GM12865 (cell line): ENCODE data around the gene ARMC2.
"Not testable (repeated sequence)": the region's sequence is repeated elsewhere in the genome, so short reads cannot be mapped to it uniquely, and the experiment has no call there.

Experiments used
- DNase-seq: peaks from one replicate; pipeline ENCODE4 v3.0.0; 2010; ENCODE audit warnings: low read depth
- H3K4me3 ChIP-seq: 2 replicates; pipeline ENCODE4 v1.5.1; 2011; ENCODE audit warnings: mild to moderate bottlenecking, low read depth, low read length, control low read depth
- TF ChIP-seq, protein P1 (sequence below): IDR thresholded peaks from 2 replicates; pipeline ENCODE4 v1.5.1; 2011; ENCODE audit warnings: low read length, control low read depth, low read depth, inconsistent platforms; ENCODE audit not compliant: insufficient read depth; ENCODE audit errors: missing control alignments

Gene ARMC2

GRCh38 chr6:108966251-108966650 is 118.0 kb downstream of the ARMC2 start:
- H3K4me3 ChIP-seq: no peak overlapping the region
- TF ChIP-seq, protein P1, sequence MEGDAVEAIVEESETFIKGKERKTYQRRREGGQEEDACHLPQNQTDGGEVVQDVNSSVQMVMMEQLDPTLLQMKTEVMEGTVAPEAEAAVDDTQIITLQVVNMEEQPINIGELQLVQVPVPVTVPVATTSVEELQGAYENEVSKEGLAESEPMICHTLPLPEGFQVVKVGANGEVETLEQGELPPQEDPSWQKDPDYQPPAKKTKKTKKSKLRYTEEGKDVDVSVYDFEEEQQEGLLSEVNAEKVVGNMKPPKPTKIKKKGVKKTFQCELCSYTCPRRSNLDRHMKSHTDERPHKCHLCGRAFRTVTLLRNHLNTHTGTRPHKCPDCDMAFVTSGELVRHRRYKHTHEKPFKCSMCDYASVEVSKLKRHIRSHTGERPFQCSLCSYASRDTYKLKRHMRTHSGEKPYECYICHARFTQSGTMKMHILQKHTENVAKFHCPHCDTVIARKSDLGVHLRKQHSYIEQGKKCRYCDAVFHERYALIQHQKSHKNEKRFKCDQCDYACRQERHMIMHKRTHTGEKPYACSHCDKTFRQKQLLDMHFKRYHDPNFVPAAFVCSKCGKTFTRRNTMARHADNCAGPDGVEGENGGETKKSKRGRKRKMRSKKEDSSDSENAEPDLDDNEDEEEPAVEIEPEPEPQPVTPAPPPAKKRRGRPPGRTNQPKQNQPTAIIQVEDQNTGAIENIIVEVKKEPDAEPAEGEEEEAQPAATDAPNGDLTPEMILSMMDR: no peak
- DNase-seq: no peak

- H3K4me3 ChIP-seq: no peak overlapping the region
- no peak for DNase-seq
- TF ChIP-seq, protein P1: no peak
Observed at GRCh38 chr6:108966855-108967755, 118.9 kb downstream of the ARMC2 start.

- TF ChIP-seq, protein P1: no peak
- DNase-seq: no peak
Observed at GRCh38 chr6:108968325-108969316, 120.4 kb downstream of the ARMC2 start.

DNA sequence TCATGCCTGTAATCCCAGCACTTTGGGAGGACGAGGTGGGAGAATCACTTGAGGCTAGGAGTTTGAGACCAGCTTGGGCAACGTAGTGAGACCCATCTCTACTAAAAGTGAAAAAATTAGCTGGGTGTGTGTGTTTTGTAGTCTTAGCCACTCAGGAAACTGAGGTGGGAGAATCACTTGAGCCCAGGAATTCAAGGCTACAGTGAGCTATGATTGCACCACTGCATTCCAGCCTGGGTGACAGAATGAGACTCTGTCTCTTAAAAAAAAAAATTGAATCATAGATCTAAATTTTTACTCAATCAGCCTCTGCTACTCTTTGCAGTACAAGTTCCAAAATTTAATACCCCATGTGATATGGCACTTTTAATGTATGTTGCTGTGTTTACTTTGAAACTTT is 121.6 kb downstream of the ARMC2 start:
- DNase-seq: no peak
- H3K4me3 ChIP-seq: no peak overlapping the region
- TF ChIP-seq, protein P1: no peak

More at GRCh38 chr6:108968325-108969316, 120.4 kb downstream of the ARMC2 start:
- no peak overlapping the region for H3K4me3 ChIP-seq

DNA sequence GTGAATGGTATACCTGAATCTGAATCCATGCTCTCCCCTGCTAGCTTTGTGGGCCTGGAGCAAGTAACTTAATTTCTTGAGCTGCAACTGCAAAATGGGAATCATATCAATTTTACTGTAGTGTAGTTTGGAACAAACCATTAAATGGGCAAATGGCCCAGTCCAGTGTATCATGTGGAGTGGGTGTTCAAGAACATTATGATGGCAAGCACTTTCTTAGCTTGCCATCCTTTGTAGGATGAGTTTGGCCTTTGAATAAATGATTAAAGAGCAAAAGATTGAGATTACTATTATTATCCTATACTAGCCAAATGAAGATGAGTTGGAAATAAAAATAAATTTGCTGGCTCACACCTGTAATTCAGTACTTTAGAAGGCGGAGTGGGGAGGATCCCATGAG is 126.0 kb downstream of the ARMC2 start:
- TF ChIP-seq, protein P1: no peak
- DNase-seq: no peak
- H3K4me3 ChIP-seq: no peak overlapping the region

GRCh38 chr6:108978638-108979037 is 130.4 kb downstream of the ARMC2 start:
- DNase-seq: not testable (repeated sequence)

More at GRCh38 chr6:108978638-108979037, 130.4 kb downstream of the ARMC2 start:
- H3K4me3 ChIP-seq: not testable (repeated sequence)
